ENCODE measurements around the gene STAT1. TPM values are rescaled to one million over a fixed set of nuclear protein-coding genes. Genes with fewer than 3 reads are reported as not detected.

The STAT1 gene
- total and polyA plus RNA-seq, 2 donors (not counting 1 experiment from before 2014, with no cell fraction given) = 128 to 171 TPM

DNA sequence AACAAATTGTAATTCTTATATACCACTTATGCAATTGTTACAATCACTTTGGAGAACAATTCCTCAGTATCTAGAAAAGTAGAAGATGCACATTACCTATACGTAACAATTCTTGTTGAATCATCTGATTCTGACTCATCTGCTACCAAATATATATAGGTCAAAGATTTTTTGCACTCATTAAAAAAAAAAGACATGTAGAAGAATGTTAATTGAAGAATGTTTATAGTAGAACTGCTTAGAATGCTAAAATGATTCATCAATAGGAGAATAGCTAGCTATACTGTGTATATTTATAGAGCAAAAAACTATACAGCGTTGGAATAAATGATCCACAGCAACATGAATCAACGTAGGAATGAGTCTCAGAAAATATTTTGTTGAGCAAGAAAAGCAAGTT, 29.5 kb upstream of the STAT1 start:
- Histone ChIP-seq H3K9me3 (ENCODE audit: control insufficient read depth, insufficient read depth, low read depth, low read length) (no peaks in the 10 kb centered on the region), H4K20me1 (ENCODE audit: control insufficient read depth, extremely low read depth, insufficient read depth, low read length) (no peaks in the 10 kb centered on the region), H3K4me1 (ENCODE audit: control insufficient read depth, extremely low read depth, insufficient read depth, low read length) (peaks cover 14% of the 10 kb centered on the region), H3K36me3 (ENCODE audit: control insufficient read depth, insufficient read depth, low read length) (no peaks in the 10 kb centered on the region), H3K79me2 (ENCODE audit: control insufficient read depth, insufficient read depth, low read length) (no peaks in the 10 kb centered on the region), H3K4me2 (ENCODE audit: extremely low read depth, insufficient read depth, low read length) (peak overlapping the region; percentile 3), H3K9ac (ENCODE audit: insufficient read depth, low read length) (no peak overlapping the region), H3K27ac (ENCODE audit: insufficient read depth, low read length) (no peak overlapping the region), H3K27me3 (ENCODE audit: control insufficient read depth, insufficient read depth, low read length) (no peaks in the 10 kb centered on the region), H2AFZ (ENCODE audit: low read length) (no peak overlapping the region), H3K4me3 (replicated peaks in 1 of 4; ENCODE audit: control extremely low read depth in 1 of 4, insufficient read depth in 1 of 4, low read depth in 3 of 4, low read length in 4 of 4) (no peak overlapping the region)
- peak; percentile 38 to 51 for DNase-seq (ENCODE audit: low read depth in 2 of 2)
- no peak for TF ChIP-seq EZH2 (IDR thresholded peaks at IDR 0.05; ENCODE audit: low read length, missing control alignments)
- TF ChIP-seq, protein P1, sequence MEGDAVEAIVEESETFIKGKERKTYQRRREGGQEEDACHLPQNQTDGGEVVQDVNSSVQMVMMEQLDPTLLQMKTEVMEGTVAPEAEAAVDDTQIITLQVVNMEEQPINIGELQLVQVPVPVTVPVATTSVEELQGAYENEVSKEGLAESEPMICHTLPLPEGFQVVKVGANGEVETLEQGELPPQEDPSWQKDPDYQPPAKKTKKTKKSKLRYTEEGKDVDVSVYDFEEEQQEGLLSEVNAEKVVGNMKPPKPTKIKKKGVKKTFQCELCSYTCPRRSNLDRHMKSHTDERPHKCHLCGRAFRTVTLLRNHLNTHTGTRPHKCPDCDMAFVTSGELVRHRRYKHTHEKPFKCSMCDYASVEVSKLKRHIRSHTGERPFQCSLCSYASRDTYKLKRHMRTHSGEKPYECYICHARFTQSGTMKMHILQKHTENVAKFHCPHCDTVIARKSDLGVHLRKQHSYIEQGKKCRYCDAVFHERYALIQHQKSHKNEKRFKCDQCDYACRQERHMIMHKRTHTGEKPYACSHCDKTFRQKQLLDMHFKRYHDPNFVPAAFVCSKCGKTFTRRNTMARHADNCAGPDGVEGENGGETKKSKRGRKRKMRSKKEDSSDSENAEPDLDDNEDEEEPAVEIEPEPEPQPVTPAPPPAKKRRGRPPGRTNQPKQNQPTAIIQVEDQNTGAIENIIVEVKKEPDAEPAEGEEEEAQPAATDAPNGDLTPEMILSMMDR (conservative IDR thresholded peaks at IDR 0.05 in 1 of 2, IDR thresholded peaks at IDR 0.05 in 1 of 2; ENCODE audit: low read depth in 1 of 2, low read length in 2 of 2) = no peak

DNA sequence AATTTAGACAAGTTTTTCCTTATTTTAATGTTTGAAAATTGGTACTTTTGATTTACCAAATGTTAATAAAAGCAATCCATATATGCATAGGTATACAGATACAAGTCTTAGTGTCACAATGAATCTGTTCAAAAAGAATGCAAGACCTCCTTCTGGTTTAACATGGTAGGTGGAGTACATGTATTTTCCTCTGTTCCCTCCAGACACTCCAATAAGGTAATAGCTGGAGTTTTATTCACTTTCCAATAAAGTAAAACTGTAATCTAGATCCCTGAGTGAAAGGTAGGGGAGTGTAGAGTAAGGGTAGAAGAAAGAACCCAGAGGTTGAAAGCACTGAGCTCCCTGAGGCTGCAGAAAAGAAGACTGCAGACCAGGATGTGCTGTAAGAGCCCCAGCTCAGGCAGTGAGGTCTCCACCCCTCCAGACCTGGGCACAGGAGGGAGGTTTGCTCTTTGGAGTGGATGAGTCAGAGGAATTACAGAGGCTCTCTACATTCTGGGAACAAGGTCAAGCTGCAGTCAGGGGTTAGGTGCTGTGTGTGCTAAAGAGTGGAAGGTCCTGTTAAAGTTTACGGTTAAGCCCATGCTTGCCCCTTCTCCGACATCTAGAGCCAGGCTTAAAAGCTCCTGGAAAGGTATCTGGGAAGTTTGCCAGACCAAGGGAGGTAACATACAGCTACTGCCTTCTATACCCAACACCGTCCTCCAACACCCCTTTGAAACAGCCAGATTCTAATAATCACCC, 27.6 kb upstream of the STAT1 start:
- H3K4me3 ChIP-seq (replicated peaks in 1 of 4; ENCODE audit: control extremely low read depth in 1 of 4, insufficient read depth in 1 of 4, low read depth in 3 of 4, low read length in 4 of 4) = no peak overlapping the region
- no peaks in the 10 kb centered on the region for H4K20me1 ChIP-seq (ENCODE audit: control insufficient read depth, extremely low read depth, insufficient read depth, low read length)
- H3K4me2 ChIP-seq (ENCODE audit: extremely low read depth, insufficient read depth, low read length) = no peak overlapping the region
- peak overlapping the region; percentile 36 for H2AFZ ChIP-seq (ENCODE audit: low read length)
- peaks cover 18% of the 10 kb centered on the region for H3K4me1 ChIP-seq (ENCODE audit: control insufficient read depth, extremely low read depth, insufficient read depth, low read length)
- DNase-seq (ENCODE audit: low read depth in 2 of 2) = peak; percentile 41 to 44
- no peaks in the 10 kb centered on the region for H3K79me2 ChIP-seq (ENCODE audit: control insufficient read depth, insufficient read depth, low read length)
- H3K9me3 ChIP-seq (ENCODE audit: control insufficient read depth, insufficient read depth, low read depth, low read length) = no peaks in the 10 kb centered on the region
- H3K9ac ChIP-seq (ENCODE audit: insufficient read depth, low read length) = no peak overlapping the region
- TF ChIP-seq, protein P1 (conservative IDR thresholded peaks at IDR 0.05 in 1 of 2, IDR thresholded peaks at IDR 0.05 in 1 of 2; ENCODE audit: low read depth in 1 of 2, low read length in 2 of 2) = no peak
- no peak for TF ChIP-seq EZH2 (IDR thresholded peaks at IDR 0.05; ENCODE audit: low read length, missing control alignments)
- no peak overlapping the region for H3K27ac ChIP-seq (ENCODE audit: insufficient read depth, low read length)
- no peaks in the 10 kb centered on the region for H3K36me3 ChIP-seq (ENCODE audit: control insufficient read depth, insufficient read depth, low read length)
- H3K27me3 ChIP-seq (ENCODE audit: control insufficient read depth, insufficient read depth, low read length) = no peaks in the 10 kb centered on the region

DNA sequence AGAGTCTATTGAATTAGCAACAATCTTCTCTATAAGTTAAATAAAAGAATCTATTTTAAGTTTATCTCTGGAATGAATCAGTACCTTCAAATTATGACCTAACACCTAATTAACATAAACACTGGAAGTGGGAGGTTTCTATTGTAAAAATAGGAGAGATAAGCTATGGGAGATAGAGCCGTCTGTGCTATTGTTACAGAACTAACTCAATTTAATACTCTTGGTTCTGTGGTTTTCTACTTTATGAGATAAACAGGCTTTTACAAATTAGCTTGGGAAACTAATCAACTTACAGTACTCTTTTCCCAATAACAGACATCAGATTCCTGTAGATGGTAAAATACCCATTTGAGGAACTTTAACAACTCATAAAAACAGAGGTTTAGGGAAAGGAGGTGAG, 25.6 kb upstream of the STAT1 start:
- Histone ChIP-seq H3K36me3 (ENCODE audit: control insufficient read depth, insufficient read depth, low read length) (no peaks in the 10 kb centered on the region), H3K9ac (ENCODE audit: insufficient read depth, low read length) (no peak overlapping the region), H3K27ac (ENCODE audit: insufficient read depth, low read length) (no peak overlapping the region), H3K4me2 (ENCODE audit: extremely low read depth, insufficient read depth, low read length) (no peak overlapping the region), H3K4me1 (ENCODE audit: control insufficient read depth, extremely low read depth, insufficient read depth, low read length) (peaks cover 18% of the 10 kb centered on the region), H3K4me3 (replicated peaks in 1 of 4; ENCODE audit: control extremely low read depth in 1 of 4, insufficient read depth in 1 of 4, low read depth in 3 of 4, low read length in 4 of 4) (no peak overlapping the region), H2AFZ (ENCODE audit: low read length) (no peak overlapping the region), H4K20me1 (ENCODE audit: control insufficient read depth, extremely low read depth, insufficient read depth, low read length) (no peaks in the 10 kb centered on the region), H3K9me3 (ENCODE audit: control insufficient read depth, insufficient read depth, low read depth, low read length) (no peaks in the 10 kb centered on the region), H3K79me2 (ENCODE audit: control insufficient read depth, insufficient read depth, low read length) (no peaks in the 10 kb centered on the region), H3K27me3 (ENCODE audit: control insufficient read depth, insufficient read depth, low read length) (no peaks in the 10 kb centered on the region)
- TF ChIP-seq, protein P1 (conservative IDR thresholded peaks at IDR 0.05 in 1 of 2, IDR thresholded peaks at IDR 0.05 in 1 of 2; ENCODE audit: low read depth in 1 of 2, low read length in 2 of 2) = no peak
- TF ChIP-seq EZH2 (IDR thresholded peaks at IDR 0.05; ENCODE audit: low read length, missing control alignments) = no peak
- DNase-seq (ENCODE audit: low read depth in 2 of 2) = no peak
